ENCODE measurements around the gene RASGEF1B. TPM values are rescaled to one million over a fixed set of nuclear protein-coding genes. Genes with fewer than 3 reads are reported as not detected.
A peak's percentile ranks its signal among the peaks of the same experiment; 100 is the strongest.
"Not testable (repeated sequence)": the region's sequence is repeated elsewhere in the genome, so short reads cannot be mapped to it uniquely, and the experiment has no call there.

The RASGEF1B gene
- total RNA-seq, 4 donors from 2014 or later: 14.1 to 31.0 (median 26.2) TPM

DNA sequence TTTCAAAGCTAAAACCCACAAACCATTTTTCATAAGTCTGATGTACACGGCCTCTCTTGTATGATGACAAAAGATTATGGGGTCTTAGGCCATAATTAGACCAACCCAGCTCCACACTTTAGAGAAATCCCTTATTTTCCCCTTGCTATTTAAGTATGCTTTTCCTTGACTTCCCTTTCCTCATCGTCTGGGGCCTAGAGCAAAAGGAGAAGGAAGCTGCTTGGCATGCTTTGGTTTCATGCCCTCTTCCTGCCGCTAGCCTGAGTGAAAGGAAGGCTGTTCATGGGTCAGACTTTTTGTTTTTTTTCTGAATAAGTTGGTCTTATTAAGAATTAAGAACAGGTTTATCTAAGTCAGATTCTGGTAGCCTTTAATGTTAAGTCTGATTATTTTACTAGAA is 10.6 kb upstream of the RASGEF1B start:
- H3K27me3 ChIP-seq: no peaks in the 10 kb centered on the region
- 69 to 78% methylated on average over 3 of the region's 3 CpGs for WGBS, 2 donors (ENCODE audit: low coverage in 1 of 2)
- no peak for DNase-seq
- no peaks in the 10 kb centered on the region for H3K36me3 ChIP-seq
- in situ Hi-C loops (cut with MboI; ENCODE audit: low pct_ligation_motif_present in 1 of 4, low pct_unique_long_range_greater_than_20kb in 1 of 4, low sequenced_read_pairs in 3 of 4) (no loop called here), intact Hi-C loops (cut with DNase I; ENCODE audit: low total_unique reads) (no loop called here)
- H3K4me3 ChIP-seq: no peak overlapping the region
- no peaks in the 10 kb centered on the region for H3K4me1 ChIP-seq
- TF ChIP-seq POLR2A (IDR thresholded peaks at IDR 0.05) (no peak), EP300 (IDR thresholded peaks at IDR 0.05; ENCODE audit: low read depth) (no peak), POLR2AphosphoS5 (IDR thresholded peaks at IDR 0.05) (no peak)
- TF ChIP-seq, protein P1, sequence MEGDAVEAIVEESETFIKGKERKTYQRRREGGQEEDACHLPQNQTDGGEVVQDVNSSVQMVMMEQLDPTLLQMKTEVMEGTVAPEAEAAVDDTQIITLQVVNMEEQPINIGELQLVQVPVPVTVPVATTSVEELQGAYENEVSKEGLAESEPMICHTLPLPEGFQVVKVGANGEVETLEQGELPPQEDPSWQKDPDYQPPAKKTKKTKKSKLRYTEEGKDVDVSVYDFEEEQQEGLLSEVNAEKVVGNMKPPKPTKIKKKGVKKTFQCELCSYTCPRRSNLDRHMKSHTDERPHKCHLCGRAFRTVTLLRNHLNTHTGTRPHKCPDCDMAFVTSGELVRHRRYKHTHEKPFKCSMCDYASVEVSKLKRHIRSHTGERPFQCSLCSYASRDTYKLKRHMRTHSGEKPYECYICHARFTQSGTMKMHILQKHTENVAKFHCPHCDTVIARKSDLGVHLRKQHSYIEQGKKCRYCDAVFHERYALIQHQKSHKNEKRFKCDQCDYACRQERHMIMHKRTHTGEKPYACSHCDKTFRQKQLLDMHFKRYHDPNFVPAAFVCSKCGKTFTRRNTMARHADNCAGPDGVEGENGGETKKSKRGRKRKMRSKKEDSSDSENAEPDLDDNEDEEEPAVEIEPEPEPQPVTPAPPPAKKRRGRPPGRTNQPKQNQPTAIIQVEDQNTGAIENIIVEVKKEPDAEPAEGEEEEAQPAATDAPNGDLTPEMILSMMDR (IDR thresholded peaks at IDR 0.05): no peak
- H3K9me3 ChIP-seq: no peaks in the 10 kb centered on the region
- H3K27ac ChIP-seq: no peak overlapping the region

DNA sequence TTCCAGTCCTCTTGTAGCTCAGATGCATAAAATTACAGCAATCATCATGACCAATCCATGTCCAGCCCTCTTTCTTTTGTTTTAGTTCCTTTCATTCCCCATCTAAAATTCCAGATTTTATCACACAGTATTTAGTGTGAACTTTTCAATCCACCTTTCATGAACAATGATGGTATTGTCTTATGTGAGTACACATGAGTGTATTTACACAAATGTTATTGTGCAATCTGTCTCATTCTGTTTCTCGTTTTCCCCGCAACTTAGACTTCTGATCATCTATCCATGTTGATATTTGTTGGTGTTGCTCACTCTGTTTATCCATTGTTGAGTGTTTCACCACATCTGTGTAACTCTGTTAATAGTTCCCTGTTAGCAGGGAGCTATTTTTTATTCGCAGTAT is 9.4 kb upstream of the RASGEF1B start:
- Histone ChIP-seq H3K27me3 (no peaks in the 10 kb centered on the region), H3K4me3 (no peak overlapping the region), H3K9me3 (no peaks in the 10 kb centered on the region), H3K36me3 (no peaks in the 10 kb centered on the region), H3K27ac (no peak overlapping the region), H3K4me1 (no peaks in the 10 kb centered on the region)
- no peak for DNase-seq
- WGBS, 2 donors (ENCODE audit: low coverage in 1 of 2): 63 to 68% methylated on average over 1 to 3 of the region's 3 CpGs
- TF ChIP-seq POLR2A (IDR thresholded peaks at IDR 0.05): no peak
- TF ChIP-seq, protein P1 (IDR thresholded peaks at IDR 0.05): no peak
- TF ChIP-seq EP300 (IDR thresholded peaks at IDR 0.05; ENCODE audit: low read depth): no peak
- TF ChIP-seq POLR2AphosphoS5 (IDR thresholded peaks at IDR 0.05): no peak
- in situ Hi-C loops (cut with MboI; ENCODE audit: low pct_ligation_motif_present in 1 of 4, low pct_unique_long_range_greater_than_20kb in 1 of 4, low sequenced_read_pairs in 3 of 4) (no loop called here), intact Hi-C loops (cut with DNase I; ENCODE audit: low total_unique reads) (no loop called here)

DNA sequence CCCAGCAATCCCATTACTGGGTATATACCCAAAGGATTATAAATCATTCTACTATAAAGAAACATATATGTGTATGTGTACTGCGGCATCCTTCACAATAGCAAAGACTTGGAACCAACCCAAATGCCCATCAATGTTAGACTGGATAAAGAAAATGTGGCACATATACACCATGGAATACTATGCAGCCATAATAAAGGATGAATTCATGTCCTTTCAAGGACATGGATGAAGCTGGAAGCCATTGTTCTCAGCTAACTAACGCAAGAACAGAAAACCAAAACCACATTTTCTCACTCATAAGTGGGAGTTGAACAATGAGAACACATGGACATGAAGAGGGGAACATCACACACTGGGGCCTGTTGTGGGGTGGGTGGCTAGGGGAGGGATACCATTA is 7.9 kb upstream of the RASGEF1B start:
- H3K27me3 ChIP-seq; H3K4me3 ChIP-seq; H3K36me3 ChIP-seq; DNase-seq; H3K27ac ChIP-seq; intact Hi-C loops (cut with DNase I; ENCODE audit: low total_unique reads); H3K4me1 ChIP-seq; H3K9me3 ChIP-seq; in situ Hi-C loops (cut with MboI; ENCODE audit: low pct_ligation_motif_present in 1 of 4, low pct_unique_long_range_greater_than_20kb in 1 of 4, low sequenced_read_pairs in 3 of 4): not testable (repeated sequence)
- WGBS, 2 donors (ENCODE audit: low coverage in 1 of 2): 45 to 62% methylated on average over 2 of the region's 2 CpGs

DNA sequence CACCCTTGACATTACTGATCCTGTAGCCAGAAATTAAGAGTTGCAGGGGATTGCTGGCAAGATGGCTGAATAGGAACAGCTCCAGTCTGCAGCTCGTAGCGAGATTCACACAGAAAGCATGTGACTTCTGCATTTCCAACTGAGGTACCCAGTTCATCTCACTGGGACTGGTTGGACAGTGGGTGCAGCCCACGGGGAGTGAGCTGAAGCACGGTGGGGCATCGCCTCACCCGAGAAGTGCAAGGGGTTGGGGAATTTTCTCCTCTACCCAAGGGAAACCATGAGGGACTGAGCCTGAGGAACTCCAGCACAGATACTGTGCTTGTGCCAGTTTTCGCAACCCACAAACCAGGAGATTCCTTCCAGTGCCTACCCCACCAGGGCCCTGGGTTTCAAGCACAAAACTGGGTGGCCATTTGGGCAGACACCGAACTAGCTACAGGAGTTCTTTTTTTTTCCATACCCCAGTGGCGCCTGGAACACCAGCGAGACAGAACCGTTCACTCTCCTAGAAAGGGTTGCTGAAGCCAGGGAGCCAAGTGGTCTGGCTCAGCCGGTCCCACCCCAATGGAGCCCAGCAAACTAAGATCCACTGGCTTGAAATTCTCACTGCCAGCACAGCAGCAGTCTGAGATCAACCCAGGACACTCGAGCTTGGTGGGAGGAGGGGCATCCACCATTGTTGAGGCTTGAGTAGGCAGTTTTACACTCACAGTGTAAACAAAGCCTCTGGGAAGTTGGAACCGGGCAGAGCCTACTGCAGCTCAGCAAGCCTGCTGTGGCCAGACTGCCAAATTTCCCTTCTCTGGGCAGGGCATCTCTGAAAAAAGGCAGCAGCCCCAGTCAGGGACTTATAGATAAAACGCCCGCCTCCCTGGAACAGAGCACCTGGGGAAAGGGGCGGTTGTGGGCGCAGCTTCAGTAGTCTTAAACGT is 1.9 kb upstream of the RASGEF1B start:
- H3K9me3 ChIP-seq; in situ Hi-C loops (cut with MboI; ENCODE audit: low pct_ligation_motif_present in 1 of 4, low pct_unique_long_range_greater_than_20kb in 1 of 4, low sequenced_read_pairs in 3 of 4); H3K27me3 ChIP-seq; H3K36me3 ChIP-seq; intact Hi-C loops (cut with DNase I; ENCODE audit: low total_unique reads); H3K4me3 ChIP-seq: not testable (repeated sequence)
- peak; percentile 53 for DNase-seq
- peak overlapping the region; percentile 32 to 98 (median 95) for H3K27ac ChIP-seq
- H3K4me1 ChIP-seq: peaks cover 13 to 39% (median 27%) of the 10 kb centered on the region in 4 donors
- 80 to 92% methylated on average over 2 to 19 of the region's 19 CpGs for WGBS, 2 donors (ENCODE audit: low coverage in 1 of 2)
- peak in 2 of 3 donors; percentile 14 to 27 for TF ChIP-seq POLR2AphosphoS5 (IDR thresholded peaks at IDR 0.05)

DNA sequence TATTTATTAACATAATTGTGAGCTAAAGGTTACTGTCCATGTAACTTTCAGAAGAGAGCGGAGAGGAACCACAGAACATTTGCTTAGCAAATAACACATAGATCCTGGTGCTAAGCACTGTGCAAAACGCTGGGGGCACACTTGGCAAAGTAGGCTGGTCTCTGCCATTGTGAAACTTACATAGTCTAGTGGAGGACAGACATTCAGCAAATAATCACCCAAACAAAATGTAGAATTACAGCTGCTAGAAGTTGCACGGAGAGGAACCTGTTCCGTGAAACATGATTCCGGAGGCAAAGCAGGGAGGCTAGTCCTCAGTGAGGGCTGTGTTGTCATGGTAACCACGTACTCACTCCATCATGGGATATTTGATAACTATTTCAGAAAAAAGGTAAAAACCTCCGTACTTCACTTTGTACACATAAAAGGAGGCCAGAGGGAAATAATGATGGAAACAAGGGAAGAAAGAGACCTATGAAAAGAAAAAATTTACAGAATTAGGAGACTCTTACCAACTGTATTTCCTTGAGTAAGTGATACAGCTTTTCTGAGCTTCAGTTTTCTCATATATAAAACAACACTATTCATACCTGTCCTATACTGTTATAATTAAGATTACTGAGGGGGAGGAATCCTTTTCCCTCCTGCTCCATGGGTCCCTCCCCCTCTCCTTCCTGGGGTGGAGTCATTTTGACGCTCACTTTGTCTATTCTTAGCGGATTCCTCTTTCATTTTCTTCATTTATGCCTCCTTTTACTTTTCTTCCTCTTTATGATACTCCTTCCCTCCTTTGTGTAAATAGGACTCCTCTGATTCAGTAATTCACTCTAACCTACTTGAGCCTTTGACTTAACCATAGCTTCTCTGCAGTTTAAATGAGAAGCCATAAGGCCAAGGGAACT is 825 bp upstream of the RASGEF1B start:
- Histone ChIP-seq H3K27ac (peak overlapping the region; percentile 93 to 98 (median 97)), H3K36me3 (no peaks in the 10 kb centered on the region), H3K4me3 (peak overlapping the region; percentile 6 to 93 (median 80)), H3K4me1 (peaks cover 14 to 50% (median 34%) of the 10 kb centered on the region in 4 donors), H3K9me3 (no peaks in the 10 kb centered on the region), H3K27me3 (no peaks in the 10 kb centered on the region)
- intact Hi-C loops (cut with DNase I; ENCODE audit: low total_unique reads): no loop called here
- no peak for TF ChIP-seq POLR2A (IDR thresholded peaks at IDR 0.05)
- TF ChIP-seq, protein P1 (IDR thresholded peaks at IDR 0.05): peak; percentile 14 to 61 (median 27)
- DNase-seq: peak; percentile 57
- 31 to 42% methylated on average over 9 of the region's 9 CpGs for WGBS, 2 donors (ENCODE audit: low coverage in 1 of 2)
- in situ Hi-C loops (cut with MboI; ENCODE audit: low pct_ligation_motif_present in 1 of 4, low pct_unique_long_range_greater_than_20kb in 1 of 4, low sequenced_read_pairs in 3 of 4): no loop called here

Data from transverse colon (tissue), 4 donors.